Thyroid gland (tissue), 4 donors: ENCODE measurements around the gene ASB5.

Experiments used
- POLR2A ChIP-seq, 2 donors: fragments of 450-650 bp; IDR thresholded peaks; one replicate each; pipeline ENCODE4 v1.6.1; 2017; ENCODE audit warnings: antibody characterized with exemption in 2 of 2, mild to moderate bottlenecking in 2 of 2, moderate library complexity in 1 of 2
- TF ChIP-seq, protein P1 (sequence below), 6 experiments: fragments of 200-600 bp in 3 of 6; fragments of 450-650 bp in 3 of 6; sonication (generic) in 3 of 6; IDR thresholded peaks; one replicate each; pipeline ENCODE4 v1.5.1; 2016 to 2019; ENCODE audit warnings: antibody characterized with exemption in 6 of 6, mild to moderate bottlenecking in 2 of 6, inconsistent platforms in 1 of 6, moderate library complexity in 1 of 6

DNA sequence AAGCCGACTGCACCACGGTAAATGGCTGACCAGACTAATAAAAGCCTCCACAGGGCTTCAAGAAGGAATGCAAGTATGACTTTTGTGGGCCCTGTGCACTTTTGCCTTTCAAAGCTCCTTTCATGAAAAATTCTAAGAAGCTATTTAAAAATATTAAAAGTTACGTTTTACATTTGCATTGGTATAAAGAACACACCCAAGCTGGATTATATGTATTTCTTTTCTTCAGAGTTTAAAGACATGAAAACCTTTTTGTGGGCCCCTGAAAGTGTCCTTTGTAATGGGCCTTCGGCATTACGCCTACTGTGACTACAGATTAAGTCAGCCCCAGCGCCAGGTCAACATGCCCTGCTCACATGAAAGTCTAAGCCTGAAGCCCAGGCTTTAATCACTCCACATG is 20.5 kb upstream of the ASB5 start:
- TF ChIP-seq, protein P1, sequence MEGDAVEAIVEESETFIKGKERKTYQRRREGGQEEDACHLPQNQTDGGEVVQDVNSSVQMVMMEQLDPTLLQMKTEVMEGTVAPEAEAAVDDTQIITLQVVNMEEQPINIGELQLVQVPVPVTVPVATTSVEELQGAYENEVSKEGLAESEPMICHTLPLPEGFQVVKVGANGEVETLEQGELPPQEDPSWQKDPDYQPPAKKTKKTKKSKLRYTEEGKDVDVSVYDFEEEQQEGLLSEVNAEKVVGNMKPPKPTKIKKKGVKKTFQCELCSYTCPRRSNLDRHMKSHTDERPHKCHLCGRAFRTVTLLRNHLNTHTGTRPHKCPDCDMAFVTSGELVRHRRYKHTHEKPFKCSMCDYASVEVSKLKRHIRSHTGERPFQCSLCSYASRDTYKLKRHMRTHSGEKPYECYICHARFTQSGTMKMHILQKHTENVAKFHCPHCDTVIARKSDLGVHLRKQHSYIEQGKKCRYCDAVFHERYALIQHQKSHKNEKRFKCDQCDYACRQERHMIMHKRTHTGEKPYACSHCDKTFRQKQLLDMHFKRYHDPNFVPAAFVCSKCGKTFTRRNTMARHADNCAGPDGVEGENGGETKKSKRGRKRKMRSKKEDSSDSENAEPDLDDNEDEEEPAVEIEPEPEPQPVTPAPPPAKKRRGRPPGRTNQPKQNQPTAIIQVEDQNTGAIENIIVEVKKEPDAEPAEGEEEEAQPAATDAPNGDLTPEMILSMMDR (IDR thresholded peaks at IDR 0.05): no peak
- TF ChIP-seq POLR2A (IDR thresholded peaks at IDR 0.05): no peak
